ENCODE measurements around the gene GPBAR1.

GPBAR1 gene

GRCh38 chr2:218226903-218227302 lies 33.9 kb upstream of the GPBAR1 start:
- no peaks in the 10 kb centered on the region; the same call in 1 of the 2 replicates for H3K4me1 ChIP-seq (ENCODE audit: insufficient read depth, low read length)
- H3K9me3 ChIP-seq (ENCODE audit: insufficient read depth, low read depth, low read length), result no peaks in the 10 kb centered on the region
- no peaks in the 10 kb centered on the region for H3K27me3 ChIP-seq (ENCODE audit: insufficient read depth, low read length)
- no peak overlapping the region for H3K4me3 ChIP-seq (ENCODE audit: low read length)
- no peak overlapping the region for H3K9ac ChIP-seq (ENCODE audit: low read depth, low read length)
- no peak overlapping the region for H3K27ac ChIP-seq (ENCODE audit: low read length)
- peaks cover 93% of the 10 kb centered on the region for H3K36me3 ChIP-seq (ENCODE audit: insufficient read depth, low read depth, low read length)

- no peak overlapping the region for H3K27ac ChIP-seq (ENCODE audit: low read length)
- no peak overlapping the region for H3K9ac ChIP-seq (ENCODE audit: low read depth, low read length)
- peaks cover 97% of the 10 kb centered on the region for H3K36me3 ChIP-seq (ENCODE audit: insufficient read depth, low read depth, low read length)
- H3K9me3 ChIP-seq (ENCODE audit: insufficient read depth, low read depth, low read length), result no peaks in the 10 kb centered on the region
- no peaks in the 10 kb centered on the region for H3K27me3 ChIP-seq (ENCODE audit: insufficient read depth, low read length)
- H3K4me3 ChIP-seq (ENCODE audit: low read length), result no peak overlapping the region
- no peaks in the 10 kb centered on the region for H3K4me1 ChIP-seq (ENCODE audit: insufficient read depth, low read length)
Observed at GRCh38 chr2:218228366-218229090, 32.3 kb upstream of the GPBAR1 start.

GRCh38 chr2:218229239-218229638 lies 31.6 kb upstream of the GPBAR1 start:
- Histone ChIP-seq H3K36me3 (ENCODE audit: insufficient read depth, low read depth, low read length) (peaks cover 97% of the 10 kb centered on the region), H3K27ac (ENCODE audit: low read length) (no peak overlapping the region), H3K9ac (ENCODE audit: low read depth, low read length) (no peak overlapping the region), H3K9me3 (ENCODE audit: insufficient read depth, low read depth, low read length) (no peaks in the 10 kb centered on the region), H3K4me3 (ENCODE audit: low read length) (no peak overlapping the region), H3K27me3 (ENCODE audit: insufficient read depth, low read length) (no peaks in the 10 kb centered on the region), H3K4me1 (ENCODE audit: insufficient read depth, low read length) (no peaks in the 10 kb centered on the region)

- Histone ChIP-seq H3K36me3 (ENCODE audit: insufficient read depth, low read depth, low read length) (peaks cover 97% of the 10 kb centered on the region), H3K27me3 (ENCODE audit: insufficient read depth, low read length) (no peaks in the 10 kb centered on the region), H3K9ac (ENCODE audit: low read depth, low read length) (no peak overlapping the region), H3K4me3 (ENCODE audit: low read length) (no peak overlapping the region), H3K27ac (ENCODE audit: low read length) (no peak overlapping the region), H3K9me3 (ENCODE audit: insufficient read depth, low read depth, low read length) (no peaks in the 10 kb centered on the region), H3K4me1 (ENCODE audit: insufficient read depth, low read length) (no peaks in the 10 kb centered on the region)
Observed at GRCh38 chr2:218229851-218230250, 31.0 kb upstream of the GPBAR1 start.

GRCh38 chr2:218230882-218231281 lies 29.9 kb upstream of the GPBAR1 start:
- Histone ChIP-seq H3K36me3 (ENCODE audit: insufficient read depth, low read depth, low read length) (peaks cover 97% of the 10 kb centered on the region), H3K4me3 (ENCODE audit: low read length) (no peak overlapping the region), H3K9ac (ENCODE audit: low read depth, low read length) (no peak overlapping the region), H3K27me3 (ENCODE audit: insufficient read depth, low read length) (no peaks in the 10 kb centered on the region), H3K9me3 (ENCODE audit: insufficient read depth, low read depth, low read length) (no peaks in the 10 kb centered on the region), H3K4me1 (ENCODE audit: insufficient read depth, low read length) (no peaks in the 10 kb centered on the region), H3K27ac (ENCODE audit: low read length) (no peak overlapping the region)

- Histone ChIP-seq H3K4me3 (ENCODE audit: low read length) (no peak overlapping the region), H3K36me3 (ENCODE audit: insufficient read depth, low read depth, low read length) (peaks cover 97% of the 10 kb centered on the region), H3K27ac (ENCODE audit: low read length) (no peak overlapping the region), H3K9ac (ENCODE audit: low read depth, low read length) (no peak overlapping the region), H3K27me3 (ENCODE audit: insufficient read depth, low read length) (no peaks in the 10 kb centered on the region), H3K4me1 (ENCODE audit: insufficient read depth, low read length) (no peaks in the 10 kb centered on the region), H3K9me3 (ENCODE audit: insufficient read depth, low read depth, low read length) (no peaks in the 10 kb centered on the region)
Observed at GRCh38 chr2:218233543-218233942, 27.3 kb upstream of the GPBAR1 start.

- Histone ChIP-seq H3K4me1 (ENCODE audit: insufficient read depth, low read length) (no peaks in the 10 kb centered on the region), H3K4me3 (ENCODE audit: low read length) (no peak overlapping the region), H3K9me3 (ENCODE audit: insufficient read depth, low read depth, low read length) (no peaks in the 10 kb centered on the region), H3K27me3 (ENCODE audit: insufficient read depth, low read length) (no peaks in the 10 kb centered on the region), H3K36me3 (ENCODE audit: insufficient read depth, low read depth, low read length) (peaks cover 98% of the 10 kb centered on the region), H3K27ac (ENCODE audit: low read length) (no peak overlapping the region), H3K9ac (ENCODE audit: low read depth, low read length) (no peak overlapping the region)
Observed at GRCh38 chr2:218234521-218234920, 26.3 kb upstream of the GPBAR1 start.

GRCh38 chr2:218235017-218235416 lies 25.8 kb upstream of the GPBAR1 start:
- Histone ChIP-seq H3K27me3 (ENCODE audit: insufficient read depth, low read length) (no peaks in the 10 kb centered on the region), H3K9ac (ENCODE audit: low read depth, low read length) (no peak overlapping the region), H3K4me1 (ENCODE audit: insufficient read depth, low read length) (no peaks in the 10 kb centered on the region), H3K9me3 (ENCODE audit: insufficient read depth, low read depth, low read length) (no peaks in the 10 kb centered on the region), H3K36me3 (ENCODE audit: insufficient read depth, low read depth, low read length) (peaks cover 98% of the 10 kb centered on the region), H3K4me3 (ENCODE audit: low read length) (no peak overlapping the region), H3K27ac (ENCODE audit: low read length) (no peak overlapping the region)

GRCh38 chr2:218236829-218237228 lies 24.0 kb upstream of the GPBAR1 start:
- no peak overlapping the region for H3K9ac ChIP-seq (ENCODE audit: low read depth, low read length)
- no peak overlapping the region for H3K4me3 ChIP-seq (ENCODE audit: low read length)
- H3K4me1 ChIP-seq (ENCODE audit: insufficient read depth, low read length), result no peaks in the 10 kb centered on the region
- H3K9me3 ChIP-seq (ENCODE audit: insufficient read depth, low read depth, low read length), result no peaks in the 10 kb centered on the region
- H3K36me3 ChIP-seq (ENCODE audit: insufficient read depth, low read depth, low read length), result peaks cover 97% of the 10 kb centered on the region
- H3K27me3 ChIP-seq (ENCODE audit: insufficient read depth, low read length), result no peaks in the 10 kb centered on the region
- no peak overlapping the region for H3K27ac ChIP-seq (ENCODE audit: low read length)

GRCh38 chr2:218238887-218239286 lies 21.9 kb upstream of the GPBAR1 start:
- no peak overlapping the region for H3K9ac ChIP-seq (ENCODE audit: low read depth, low read length)
- H3K4me3 ChIP-seq (ENCODE audit: low read length), result no peak overlapping the region
- H3K27me3 ChIP-seq (ENCODE audit: insufficient read depth, low read length), result no peaks in the 10 kb centered on the region
- peaks cover 99% of the 10 kb centered on the region for H3K36me3 ChIP-seq (ENCODE audit: insufficient read depth, low read depth, low read length)
- no peaks in the 10 kb centered on the region for H3K9me3 ChIP-seq (ENCODE audit: insufficient read depth, low read depth, low read length)
- no peaks in the 10 kb centered on the region for H3K4me1 ChIP-seq (ENCODE audit: insufficient read depth, low read length)
- no peak overlapping the region for H3K27ac ChIP-seq (ENCODE audit: low read length)

- H3K27ac ChIP-seq (ENCODE audit: low read length), result no peak overlapping the region
- H3K9ac ChIP-seq (ENCODE audit: low read depth, low read length), result no peak overlapping the region
- H3K4me1 ChIP-seq (ENCODE audit: insufficient read depth, low read length), result no peaks in the 10 kb centered on the region
- no peaks in the 10 kb centered on the region for H3K9me3 ChIP-seq (ENCODE audit: insufficient read depth, low read depth, low read length)
- no peaks in the 10 kb centered on the region for H3K27me3 ChIP-seq (ENCODE audit: insufficient read depth, low read length)
- H3K36me3 ChIP-seq (ENCODE audit: insufficient read depth, low read depth, low read length), result peaks cover 98% of the 10 kb centered on the region
- no peak overlapping the region for H3K4me3 ChIP-seq (ENCODE audit: low read length)
Observed at GRCh38 chr2:218244204-218244603, 16.6 kb upstream of the GPBAR1 start.

- Histone ChIP-seq H3K4me1 (ENCODE audit: insufficient read depth, low read length) (no peaks in the 10 kb centered on the region), H3K9me3 (ENCODE audit: insufficient read depth, low read depth, low read length) (no peaks in the 10 kb centered on the region), H3K9ac (ENCODE audit: low read depth, low read length) (no peak overlapping the region), H3K27ac (ENCODE audit: low read length) (no peak overlapping the region), H3K36me3 (ENCODE audit: insufficient read depth, low read depth, low read length) (peaks cover 98% of the 10 kb centered on the region), H3K27me3 (ENCODE audit: insufficient read depth, low read length) (no peaks in the 10 kb centered on the region), H3K4me3 (ENCODE audit: low read length) (no peak overlapping the region)
Observed at GRCh38 chr2:218244665-218245064, 16.1 kb upstream of the GPBAR1 start.
